GM19467 (cell line): ENCODE measurements around the gene MAP7.

Source experiments
- ATAC-seq: cut with Tn5 transposase; IDR thresholded peaks from one replicate; pipeline ENCODE4 v1.9.1; 2021; ENCODE audit warnings: mild to moderate bottlenecking, moderate library complexity; ENCODE audit not compliant: unreplicated experiment

The MAP7 gene

DNA sequence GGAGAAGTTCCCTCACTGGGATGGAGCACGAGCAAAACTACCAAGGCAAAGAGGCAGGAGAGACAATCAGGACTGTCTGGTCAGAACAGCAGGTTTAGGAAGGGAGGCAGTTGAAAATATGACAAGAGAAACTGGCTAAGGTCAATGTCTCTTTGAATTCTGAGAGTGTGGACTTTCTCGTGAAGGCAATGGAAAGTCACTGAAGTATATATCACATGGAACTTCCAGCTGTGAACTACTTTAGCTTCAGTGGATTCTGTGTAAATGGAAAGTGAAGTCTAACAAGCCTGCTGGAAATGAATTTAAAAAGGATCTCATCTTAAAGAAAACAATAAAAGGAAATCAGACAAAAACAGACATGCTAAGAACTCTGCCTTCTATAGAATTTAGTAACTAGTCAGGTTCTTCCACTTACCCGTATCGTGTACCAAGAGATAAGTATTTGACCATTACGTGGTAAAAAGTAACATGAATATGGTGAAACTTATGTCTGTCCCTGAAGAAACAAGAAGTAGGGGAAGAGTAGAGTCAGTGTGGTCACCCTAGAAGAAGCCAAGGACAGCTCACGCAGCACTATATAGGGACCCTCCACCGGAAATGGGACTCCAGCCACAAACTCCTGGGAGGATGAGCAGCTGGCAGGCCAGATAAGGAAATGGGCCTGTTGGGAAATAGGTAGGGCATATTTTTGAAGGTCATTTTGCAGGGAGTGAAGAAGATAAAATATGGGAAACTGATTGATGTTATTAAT is 123.4 kb downstream of the MAP7 start:
- no peak for ATAC-seq

- no peak for ATAC-seq
Measured at GRCh38 chr6:136425793-136426192, 124.4 kb downstream of the MAP7 start.

DNA sequence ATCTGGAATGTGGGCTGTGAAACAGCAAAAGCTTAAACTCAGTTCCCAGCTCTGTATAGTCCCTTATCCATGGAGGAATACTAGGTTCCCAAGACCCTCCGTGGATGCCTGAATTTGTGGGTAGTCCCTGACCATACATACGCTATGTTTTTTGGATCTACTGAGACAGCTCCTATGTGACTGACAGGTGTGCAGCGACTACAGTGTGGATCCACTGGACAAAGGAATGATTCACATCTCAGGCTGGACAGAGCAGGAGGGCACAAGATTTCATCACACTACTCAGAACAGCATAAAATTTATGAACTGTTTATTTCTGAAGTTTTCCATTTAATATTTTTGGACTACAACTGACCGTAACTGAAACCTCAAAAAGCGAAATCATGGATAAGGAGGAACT is 125.3 kb downstream of the MAP7 start:
- ATAC-seq = no peak

DNA sequence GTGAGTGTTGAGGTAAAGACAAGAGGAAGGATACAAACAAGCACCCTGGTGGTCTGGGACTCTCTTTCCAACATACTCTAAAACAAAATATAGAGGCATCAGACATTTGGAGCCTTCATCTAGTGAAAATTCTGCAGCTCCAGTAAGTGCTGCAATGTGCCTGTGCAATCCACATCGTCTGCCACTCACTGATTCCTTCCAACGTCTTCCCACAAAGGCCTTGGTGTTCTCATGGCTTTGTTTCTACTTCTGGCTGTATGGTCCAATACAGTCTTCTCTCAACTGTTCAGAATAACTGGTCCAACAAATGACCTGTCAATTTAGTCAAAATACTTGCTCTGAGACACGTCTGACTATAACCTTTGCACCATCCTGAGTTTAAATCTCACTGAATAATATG is 125.8 kb downstream of the MAP7 start:
- no peak for ATAC-seq

DNA sequence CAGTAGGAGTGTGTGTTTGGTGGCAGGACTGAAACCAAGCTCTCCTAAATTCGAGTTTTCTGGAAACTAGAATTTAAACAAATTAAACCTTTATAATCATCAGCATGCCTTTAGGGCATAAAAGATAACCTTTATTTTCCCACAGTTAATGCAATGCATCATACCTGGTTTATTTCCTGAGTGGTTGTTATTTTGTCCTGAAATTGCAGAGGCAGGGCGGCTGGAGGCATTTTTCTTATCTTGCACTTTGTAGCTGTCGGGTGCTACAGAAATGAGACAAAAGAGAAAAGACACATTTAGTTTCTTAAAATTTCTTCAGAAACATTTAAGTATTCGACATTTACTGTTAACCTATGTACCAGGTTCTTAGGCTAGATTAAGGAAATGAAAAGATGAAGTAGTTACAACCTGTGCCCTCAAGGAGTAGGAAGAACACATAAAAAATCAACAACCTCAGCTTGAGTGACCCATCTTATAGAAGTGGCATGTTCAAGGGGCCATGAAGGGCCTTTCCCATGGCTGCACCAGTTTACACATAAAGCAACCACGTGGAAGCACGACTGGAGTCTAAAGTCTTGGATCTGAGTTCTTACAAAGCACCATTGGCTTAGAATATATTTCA is 128.6 kb downstream of the MAP7 start:
- ATAC-seq = no peak

- ATAC-seq = no peak
Measured at GRCh38 chr6:136420853-136421252, 129.4 kb downstream of the MAP7 start.

GRCh38 chr6:136415351-136416007 is 134.7 kb downstream of the MAP7 start:
- no peak for ATAC-seq

- no peak for ATAC-seq
Measured at GRCh38 chr6:136412410-136412809, 137.8 kb downstream of the MAP7 start.

DNA sequence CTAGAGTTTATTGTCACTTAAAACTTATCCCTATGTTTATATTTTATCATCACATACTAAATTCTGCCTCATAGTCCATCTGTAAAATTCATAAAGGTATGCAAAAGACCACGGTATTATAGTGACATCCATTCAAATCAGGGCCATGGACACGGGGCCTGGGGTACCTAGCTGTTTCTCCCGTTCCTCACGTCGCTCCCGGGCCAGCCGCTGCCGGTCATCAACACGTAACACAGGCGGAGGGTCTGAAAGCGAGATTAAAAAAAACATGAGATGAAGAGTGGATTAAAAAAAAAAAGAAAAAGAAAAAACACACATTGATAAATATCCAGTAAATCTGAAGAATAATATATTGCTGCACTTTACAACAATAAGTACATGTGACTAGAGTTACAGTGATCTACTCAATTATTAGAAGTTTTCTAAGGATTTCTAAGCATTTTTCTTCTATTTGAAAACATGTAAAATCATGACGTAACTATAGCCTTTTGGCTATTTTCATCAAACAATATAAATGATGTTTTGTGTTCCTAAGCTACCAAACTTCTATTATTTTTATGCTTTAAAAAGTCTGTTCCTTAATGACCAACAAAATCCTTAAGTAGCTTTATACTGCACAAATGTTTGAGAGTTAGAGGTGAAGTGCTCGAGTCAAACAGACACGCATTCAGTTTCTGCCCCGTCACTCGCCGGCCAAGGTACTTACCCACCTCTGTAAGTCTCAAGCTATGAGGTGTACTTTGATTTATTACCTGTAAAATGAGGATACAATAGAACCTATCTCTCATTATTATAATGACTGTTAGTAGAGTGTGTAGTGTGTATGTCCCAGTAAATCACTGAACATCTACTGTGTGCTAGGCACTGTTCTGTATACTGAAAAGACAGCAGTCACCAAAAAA is 138.5 kb downstream of the MAP7 start:
- no peak for ATAC-seq

- no peak for ATAC-seq
Measured at GRCh38 chr6:136411025-136411325, 139.2 kb downstream of the MAP7 start.

- ATAC-seq = no peak
Measured at GRCh38 chr6:136410201-136411024, 139.8 kb downstream of the MAP7 start.

GRCh38 chr6:136409597-136409996 is 140.6 kb downstream of the MAP7 start:
- ATAC-seq = no peak

GRCh38 chr6:136408204-136408603 is 142.0 kb downstream of the MAP7 start:
- ATAC-seq = no peak

DNA sequence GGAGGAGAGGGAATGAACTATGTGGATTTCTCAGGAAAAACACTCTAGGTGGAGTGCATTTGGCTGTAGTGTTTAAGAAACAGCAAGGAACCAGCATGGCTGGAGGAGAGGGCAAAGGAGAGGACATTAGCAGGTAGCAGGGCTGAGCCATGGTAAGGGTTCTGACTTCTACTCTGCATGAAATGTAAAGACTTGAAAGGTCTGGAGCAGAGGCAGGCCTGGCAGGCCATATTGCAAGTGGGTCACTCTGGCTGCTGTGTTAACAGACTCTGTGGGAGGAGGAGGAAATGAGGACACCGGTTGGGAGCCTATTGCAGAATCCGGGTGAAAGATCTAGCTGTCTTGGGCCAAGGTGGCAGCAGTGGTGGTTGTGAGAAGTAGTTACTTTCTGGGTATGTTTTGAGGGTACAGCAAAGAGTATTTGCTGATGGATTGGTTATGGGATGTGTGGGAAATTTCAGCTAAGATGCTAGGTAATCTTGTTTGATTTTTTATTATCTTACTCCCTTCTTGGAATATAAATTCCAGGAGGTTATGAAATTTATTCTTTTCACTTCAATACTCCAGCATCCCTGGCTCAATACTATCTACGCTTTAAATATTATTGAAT is 144.7 kb downstream of the MAP7 start:
- no peak for ATAC-seq

- no peak for ATAC-seq
Measured at GRCh38 chr6:136404627-136405419, 145.4 kb downstream of the MAP7 start.

- no peak for ATAC-seq
Measured at GRCh38 chr6:136404007-136404406, 146.2 kb downstream of the MAP7 start.

- ATAC-seq = no peak
Measured at GRCh38 chr6:136403110-136403980, 146.9 kb downstream of the MAP7 start.

DNA sequence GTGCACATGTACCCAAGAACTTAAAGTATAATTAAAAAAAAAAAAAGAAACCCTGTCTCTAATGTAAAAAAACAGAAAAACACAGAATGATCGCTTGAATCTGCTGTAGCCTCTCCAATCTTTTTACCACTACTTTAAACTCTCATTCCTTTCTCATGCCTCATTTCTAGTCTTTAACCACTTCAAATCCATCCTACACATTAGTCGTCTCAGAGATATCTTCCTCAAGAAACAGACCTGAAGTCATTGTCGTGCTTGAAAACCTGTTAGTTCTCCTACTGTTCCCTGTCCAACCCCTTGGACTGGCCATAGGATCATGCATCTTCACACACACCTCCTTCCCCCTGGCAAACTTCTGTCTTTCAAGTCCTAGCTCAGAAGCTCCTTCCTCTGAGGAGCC is 148.5 kb downstream of the MAP7 start:
- ATAC-seq = no peak
